Vagina (tissue), 2 donors: ENCODE data around the gene PTK7.

Experiments
- CTCF ChIP-seq, 3 experiments: fragments of 450-650 bp in 2 of 3; fragments of 200-600 bp in 1 of 3; sonication (generic) in 1 of 3; IDR thresholded peaks; one replicate each; pipeline ENCODE4 v1.5.1; 2017 to 2019; ENCODE audit warnings: antibody characterized with exemption in 3 of 3, mild to moderate bottlenecking in 2 of 3, moderate library complexity in 2 of 3
- POLR2A ChIP-seq, 2 donors: fragments of 450-650 bp; IDR thresholded peaks; one replicate each; pipeline ENCODE4 v1.6.1; 2017; ENCODE audit warnings: antibody characterized with exemption in 2 of 2, mild to moderate bottlenecking in 2 of 2, moderate library complexity in 2 of 2

DNA sequence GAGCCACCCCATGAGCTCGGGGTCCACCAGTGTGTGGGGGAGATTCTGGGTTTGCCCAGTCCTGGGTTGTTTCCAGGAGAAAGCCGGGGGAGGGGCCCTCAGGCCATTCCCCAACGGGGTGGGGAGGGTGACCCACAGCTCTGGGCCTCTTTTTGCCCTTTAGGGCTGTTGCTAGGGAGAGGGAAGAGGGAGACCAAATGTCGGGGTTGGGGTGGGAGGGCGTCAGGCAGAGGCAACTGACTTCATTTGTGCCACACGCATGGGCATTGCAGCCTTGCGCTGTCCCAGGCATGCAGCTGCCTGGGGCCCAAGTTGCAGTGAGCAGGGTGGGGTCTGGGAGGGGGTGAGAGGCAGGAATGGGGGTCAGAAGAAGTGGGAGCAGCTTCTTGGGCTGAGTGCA is 103.9 kb downstream of the PTK7 start:
- TF ChIP-seq CTCF (IDR thresholded peaks at IDR 0.05) (no peak), POLR2A (IDR thresholded peaks at IDR 0.05) (no peak)
